HUES64 (cell line): ENCODE results near the gene MAPK13.
"Not testable (repeated sequence)": the region's sequence is repeated elsewhere in the genome, so short reads cannot be mapped to it uniquely, and the experiment has no call there.

Experiments used
- H3K27ac ChIP-seq: 2 replicates; pipeline ENCODE4 v1.7.0; 2013; ENCODE audit warnings: low read depth, low read length, inconsistent platforms
- H3K27me3 ChIP-seq: 2 replicates; pipeline ENCODE4 v1.6.1; 2013; ENCODE audit warnings: mild to moderate bottlenecking, low read length; ENCODE audit not compliant: insufficient read depth
- H3K36me3 ChIP-seq: 2 replicates; pipeline ENCODE4 v1.6.1; 2013; ENCODE audit warnings: mild to moderate bottlenecking, low read length; ENCODE audit not compliant: insufficient read depth
- H3K4me1 ChIP-seq: 2 replicates; pipeline ENCODE4 v1.6.1; 2013; ENCODE audit warnings: mild to moderate bottlenecking, low read length, moderate library complexity; ENCODE audit not compliant: insufficient read depth
- H3K4me3 ChIP-seq: 2 replicates; pipeline ENCODE4 v1.5.1; 2013; ENCODE audit warnings: mild to moderate bottlenecking, low read length, moderate library complexity
- H3K9ac ChIP-seq: 2 replicates; pipeline ENCODE4 v1.6.1; 2013; ENCODE audit warnings: mild to moderate bottlenecking, low read depth, low read length
- H3K9me3 ChIP-seq: 2 replicates; pipeline ENCODE4 v1.6.1; 2013; ENCODE audit warnings: low read depth, low read length; ENCODE audit not compliant: insufficient read depth
- WGBS: fragments of 150-250, 120-280 bp; methylation state at CpG from one replicate; pipeline ENCODE4 v1.1.7; 2013; ENCODE audit warnings: missing lambda C conversion rate; 5-methylcytosine and 5-hydroxymethylcytosine counted together

MAPK13 gene

DNA sequence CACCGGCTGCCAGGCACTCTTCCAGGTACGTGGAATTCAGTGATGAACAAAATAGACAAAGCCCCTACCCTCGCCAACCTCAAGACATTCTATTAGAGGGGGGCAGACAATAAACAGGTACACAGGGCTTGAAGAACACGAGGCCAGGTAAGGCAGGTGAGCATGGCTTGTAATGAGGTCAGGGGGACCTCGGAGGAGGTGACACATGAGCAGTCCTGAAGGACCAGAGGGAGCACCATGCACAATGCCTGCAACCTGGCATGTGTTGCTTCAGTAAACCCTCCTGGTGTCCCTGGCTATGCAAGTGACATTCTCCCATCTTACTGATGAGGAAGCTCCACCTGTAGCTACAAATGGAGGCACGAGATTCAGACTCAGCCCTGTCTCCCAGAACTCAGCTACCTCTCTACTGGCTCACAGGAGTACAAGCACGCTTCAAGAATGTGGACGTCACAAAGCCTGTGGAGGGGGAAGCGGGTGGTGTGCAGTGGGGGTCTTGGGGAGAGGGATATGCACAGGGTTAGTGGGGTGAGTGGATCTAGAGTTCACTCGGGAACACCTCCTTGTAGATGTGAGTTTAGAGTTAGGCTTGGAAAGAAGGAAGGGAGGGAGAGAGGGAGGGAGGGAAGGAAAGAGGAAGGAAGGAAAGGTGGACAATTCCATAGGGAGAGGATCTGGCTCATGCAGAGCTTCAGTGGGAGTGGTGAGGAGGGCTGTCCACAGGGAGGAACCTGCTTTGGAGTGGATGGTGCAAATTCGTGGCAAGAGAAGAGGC, 7.6 kb upstream of the MAPK13 start:
- peaks cover 7% of the 10 kb centered on the region; the same call in 1 of the 2 replicates for H3K4me1 ChIP-seq
- no peaks in the 10 kb centered on the region for H3K36me3 ChIP-seq
- H3K27ac ChIP-seq: no peak overlapping the region
- H3K27me3 ChIP-seq: no peaks in the 10 kb centered on the region
- 86% methylated on average over 11 of the region's 11 CpGs for WGBS
- H3K4me3 ChIP-seq: no peak overlapping the region
- H3K9me3 ChIP-seq: no peaks in the 10 kb centered on the region
- no peak overlapping the region for H3K9ac ChIP-seq

DNA sequence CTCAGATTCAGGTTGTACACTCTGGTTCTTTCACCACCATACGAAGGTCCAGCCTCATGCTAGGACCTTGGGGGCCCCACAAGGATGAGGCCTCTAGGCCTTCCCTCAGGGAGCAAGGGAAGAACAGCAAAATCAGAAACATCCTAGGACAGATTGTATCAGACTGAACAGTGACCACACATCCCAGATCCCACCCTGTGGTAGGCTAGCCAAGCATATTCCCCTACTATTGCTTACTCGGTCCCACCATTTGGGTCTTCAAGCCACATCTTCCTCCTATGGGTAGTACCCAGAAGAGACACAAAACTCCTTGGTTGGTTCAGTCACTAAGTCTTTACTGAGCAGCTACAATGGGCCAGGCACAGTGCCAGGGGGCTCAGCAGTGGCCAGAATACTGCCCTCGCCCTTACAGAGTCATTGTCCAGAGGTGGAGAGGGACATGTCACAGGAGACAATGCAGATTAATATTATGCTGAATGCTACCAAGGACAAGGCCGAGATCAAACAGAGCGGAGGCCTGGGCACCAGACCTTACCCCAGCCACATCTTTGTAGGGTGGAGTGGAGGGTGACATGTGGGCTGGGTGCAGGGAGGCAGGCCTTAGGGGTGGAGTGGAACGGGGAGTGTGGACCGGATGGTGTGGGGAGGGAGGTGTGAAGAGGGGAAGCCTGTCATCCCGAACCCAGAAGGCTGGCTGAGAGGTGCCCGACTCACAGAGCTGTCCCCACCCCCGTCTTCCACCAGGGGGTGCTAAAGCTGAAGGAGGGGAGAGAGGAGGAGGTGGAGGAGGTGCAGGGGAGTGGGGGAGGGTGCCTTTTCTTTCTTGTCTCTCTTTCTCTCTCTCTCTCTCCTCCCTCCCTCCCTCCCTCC, 6.8 kb upstream of the MAPK13 start:
- WGBS: 65% methylated on average over 8 of the region's 10 CpGs
- no peaks in the 10 kb centered on the region for H3K9me3 ChIP-seq
- no peak overlapping the region for H3K27ac ChIP-seq
- peaks cover 7% of the 10 kb centered on the region; the same call in 1 of the 2 replicates for H3K4me1 ChIP-seq
- H3K36me3 ChIP-seq: no peaks in the 10 kb centered on the region
- H3K27me3 ChIP-seq: no peaks in the 10 kb centered on the region
- no peak overlapping the region for H3K9ac ChIP-seq
- no peak overlapping the region for H3K4me3 ChIP-seq

DNA sequence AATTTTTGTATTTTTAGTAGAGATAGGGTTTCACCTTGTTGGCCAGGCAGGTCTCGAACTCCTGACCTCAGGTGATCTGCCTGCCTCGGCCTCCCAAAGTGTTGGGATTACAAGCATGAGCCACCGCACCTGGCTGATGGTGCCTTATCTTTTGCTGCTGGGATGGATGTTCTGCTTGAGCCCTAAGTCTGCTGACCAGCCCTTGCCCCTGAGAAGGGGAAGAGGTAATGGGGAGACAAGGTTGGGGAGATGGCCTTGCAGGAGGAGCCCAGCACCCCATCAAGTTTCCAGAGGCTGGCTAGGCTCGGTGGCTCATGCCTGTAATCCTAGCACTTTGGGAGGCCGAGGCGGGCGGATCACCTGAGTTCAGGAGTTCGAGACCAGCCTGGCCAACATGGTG, 6.0 kb upstream of the MAPK13 start:
- H3K9ac ChIP-seq, H3K27ac ChIP-seq, H3K36me3 ChIP-seq, H3K9me3 ChIP-seq, H3K27me3 ChIP-seq, H3K4me1 ChIP-seq, H3K4me3 ChIP-seq: not testable (repeated sequence)
- WGBS: 95% methylated on average over 8 of the region's 8 CpGs

DNA sequence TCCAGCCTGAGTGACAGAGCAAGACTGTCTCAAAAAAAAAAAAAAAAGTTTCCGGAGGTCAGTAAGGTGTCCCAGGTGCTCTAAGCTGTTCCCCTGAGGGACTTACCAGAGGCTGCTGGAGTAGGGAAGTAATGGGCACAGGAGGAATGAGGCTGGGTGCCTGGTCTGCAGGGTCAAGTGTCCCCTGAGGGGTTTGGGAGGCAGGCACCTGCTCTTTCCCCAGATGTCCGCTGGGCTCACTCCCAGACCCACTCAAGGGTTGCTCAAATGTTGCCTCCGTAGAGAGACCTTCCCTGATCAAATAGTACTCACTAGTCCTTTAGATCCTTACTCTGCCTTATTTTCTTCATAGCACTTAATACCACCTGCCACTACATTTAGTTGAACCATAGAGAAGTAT, 5.4 kb upstream of the MAPK13 start:
- WGBS: 88% methylated on average over 3 of the region's 3 CpGs
- H3K36me3 ChIP-seq: no peaks in the 10 kb centered on the region
- H3K27ac ChIP-seq: no peak overlapping the region
- peaks cover 8% of the 10 kb centered on the region; the same call in 1 of the 2 replicates for H3K27me3 ChIP-seq
- no peaks in the 10 kb centered on the region for H3K9me3 ChIP-seq
- no peak overlapping the region for H3K9ac ChIP-seq
- H3K4me3 ChIP-seq: no peak overlapping the region
- H3K4me1 ChIP-seq: peaks cover 7% of the 10 kb centered on the region; the same call in 1 of the 2 replicates

DNA sequence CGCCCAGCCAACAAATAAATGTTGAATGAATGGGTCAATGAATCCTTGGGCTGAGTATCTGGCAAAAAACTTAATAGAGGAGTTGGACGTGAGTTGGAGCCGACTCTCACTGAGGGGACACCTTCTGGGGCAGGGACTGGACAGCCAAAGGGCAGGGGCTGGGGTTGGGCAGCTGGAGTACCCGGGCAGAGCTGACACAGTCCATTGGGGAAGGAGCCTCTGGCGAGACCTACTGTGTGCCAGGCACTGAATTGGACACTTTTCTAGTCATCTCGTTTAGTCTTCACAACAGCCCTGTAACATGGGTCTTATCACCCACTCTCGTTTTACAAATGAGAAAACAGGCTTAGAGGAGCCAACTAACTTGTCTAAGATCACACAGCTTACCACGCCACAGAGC, 4.7 kb upstream of the MAPK13 start:
- peaks cover 5% of the 10 kb centered on the region; the same call in 1 of the 2 replicates for H3K4me1 ChIP-seq
- WGBS: 92% methylated on average over 8 of the region's 8 CpGs

DNA sequence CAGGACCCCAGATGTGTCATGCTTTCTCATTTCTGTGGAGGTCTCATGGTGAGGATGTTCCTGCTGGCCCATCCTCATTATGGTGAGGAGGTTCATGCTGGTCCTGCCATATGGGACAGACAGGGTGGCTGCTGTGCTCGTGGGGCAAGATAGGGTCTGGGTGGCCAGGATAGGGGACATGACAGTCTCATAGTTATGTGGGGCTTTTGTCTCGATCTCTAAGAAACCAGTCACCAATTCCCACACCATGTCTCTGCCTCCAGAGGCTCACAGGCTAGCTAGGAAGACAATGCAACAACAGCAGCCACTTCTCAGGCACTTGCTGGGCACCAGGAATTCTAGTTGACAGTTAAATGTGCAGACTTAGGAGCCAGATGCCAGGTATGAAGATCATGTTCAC, 4.2 kb upstream of the MAPK13 start:
- H3K36me3 ChIP-seq: no peaks in the 10 kb centered on the region
- H3K9ac ChIP-seq: no peak overlapping the region
- 93% methylated on average over 2 of the region's 2 CpGs for WGBS
- H3K4me1 ChIP-seq: peaks cover 4% of the 10 kb centered on the region; the same call in 1 of the 2 replicates
- H3K4me3 ChIP-seq: no peak overlapping the region
- H3K9me3 ChIP-seq: no peaks in the 10 kb centered on the region
- no peak overlapping the region for H3K27ac ChIP-seq
- H3K27me3 ChIP-seq: peaks cover 19% of the 10 kb centered on the region; the same call in 1 of the 2 replicates

More for the DNA sequence above, 4.7 kb upstream of the MAPK13 start:
- H3K36me3 ChIP-seq: no peaks in the 10 kb centered on the region
- no peak overlapping the region for H3K9ac ChIP-seq
- peaks cover 14% of the 10 kb centered on the region; the same call in 1 of the 2 replicates for H3K27me3 ChIP-seq
- no peak overlapping the region for H3K4me3 ChIP-seq
- H3K9me3 ChIP-seq: no peaks in the 10 kb centered on the region
- H3K27ac ChIP-seq: no peak overlapping the region

DNA sequence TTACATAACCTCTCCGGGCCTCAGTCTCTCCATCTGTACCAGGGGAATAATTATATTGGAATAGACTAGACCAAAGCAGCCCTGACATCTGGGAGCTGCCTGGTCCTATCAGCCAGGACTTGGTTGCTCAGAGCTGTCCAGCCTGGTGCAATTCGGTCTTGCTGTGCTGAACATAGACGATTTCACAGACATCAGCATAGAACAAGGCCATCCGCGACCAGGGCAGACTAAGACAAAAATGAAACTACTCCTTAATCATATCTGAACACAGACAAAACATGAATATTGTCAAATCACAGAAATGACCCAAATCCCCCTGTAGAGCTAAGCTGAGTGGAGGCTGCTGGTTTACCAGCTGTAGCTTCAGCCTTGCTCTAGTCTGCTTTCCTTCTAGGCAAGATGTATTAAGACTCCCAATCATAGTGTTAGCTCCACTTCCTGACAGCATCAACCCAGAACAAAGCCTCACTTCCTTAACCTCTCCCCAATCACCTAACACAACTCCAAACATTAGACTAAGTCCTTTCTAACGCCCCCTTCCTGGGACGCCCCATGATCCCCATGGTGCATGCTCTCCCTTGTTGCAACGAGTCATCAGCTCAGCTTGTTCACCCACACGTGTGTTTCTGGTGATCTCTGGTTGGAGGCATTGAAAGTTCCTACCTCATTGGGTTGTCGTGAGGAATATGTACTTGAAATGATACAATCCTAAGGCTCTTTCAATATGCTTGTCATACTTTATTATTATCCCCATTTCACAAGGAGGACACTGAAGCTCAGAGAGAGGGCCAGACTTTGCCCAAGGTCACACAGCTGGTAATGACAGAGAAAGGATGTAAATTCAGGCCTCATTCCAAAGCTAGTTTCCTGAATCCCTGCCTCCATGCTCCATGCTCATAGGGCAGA, 3.5 kb upstream of the MAPK13 start:
- H3K9ac ChIP-seq: no peak overlapping the region

DNA sequence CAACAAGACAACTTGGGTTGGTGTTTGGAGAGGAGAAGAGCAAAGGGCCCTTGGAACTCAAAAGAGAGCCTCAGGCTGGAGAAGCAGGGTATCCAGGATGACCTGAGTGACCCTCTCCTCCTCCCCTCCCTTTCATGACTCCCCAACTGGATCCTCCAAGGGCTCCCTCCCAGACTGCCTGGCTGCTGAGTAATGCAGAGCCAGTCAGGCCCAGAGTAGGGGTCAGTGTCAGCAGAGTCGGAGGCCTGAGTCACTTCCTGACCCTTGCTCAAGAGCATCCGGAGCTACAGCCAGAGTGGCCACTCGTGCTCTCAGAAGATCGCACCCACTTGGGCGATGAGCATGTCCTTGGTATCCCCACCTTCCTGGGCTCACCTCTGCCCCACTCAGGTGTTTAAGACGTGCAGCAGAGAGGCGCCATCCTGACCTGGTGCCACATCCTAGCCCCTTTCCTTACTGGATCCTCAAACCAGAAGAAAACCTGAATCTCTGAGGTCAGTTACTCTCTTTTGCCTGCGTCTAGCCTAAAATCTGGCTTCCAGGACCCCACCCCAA, 2.8 kb upstream of the MAPK13 start:
- Histone ChIP-seq H3K4me3 (no peak overlapping the region), H3K27ac (no peak overlapping the region), H3K9me3 (no peaks in the 10 kb centered on the region), H3K4me1 (peaks cover 17% of the 10 kb centered on the region), H3K9ac (no peak overlapping the region), H3K27me3 (peaks cover 24% of the 10 kb centered on the region; the same call in 1 of the 2 replicates), H3K36me3 (no peaks in the 10 kb centered on the region)
- 87% methylated on average over 8 of the region's 8 CpGs for WGBS

More for the DNA sequence above, 3.5 kb upstream of the MAPK13 start:
- WGBS: 82% methylated on average over 9 of the region's 10 CpGs
- Histone ChIP-seq H3K27me3 (peaks cover 24% of the 10 kb centered on the region; the same call in 1 of the 2 replicates), H3K4me3 (no peak overlapping the region), H3K9me3 (no peaks in the 10 kb centered on the region), H3K36me3 (no peaks in the 10 kb centered on the region), H3K4me1 (peaks cover 11% of the 10 kb centered on the region), H3K27ac (no peak overlapping the region)

DNA sequence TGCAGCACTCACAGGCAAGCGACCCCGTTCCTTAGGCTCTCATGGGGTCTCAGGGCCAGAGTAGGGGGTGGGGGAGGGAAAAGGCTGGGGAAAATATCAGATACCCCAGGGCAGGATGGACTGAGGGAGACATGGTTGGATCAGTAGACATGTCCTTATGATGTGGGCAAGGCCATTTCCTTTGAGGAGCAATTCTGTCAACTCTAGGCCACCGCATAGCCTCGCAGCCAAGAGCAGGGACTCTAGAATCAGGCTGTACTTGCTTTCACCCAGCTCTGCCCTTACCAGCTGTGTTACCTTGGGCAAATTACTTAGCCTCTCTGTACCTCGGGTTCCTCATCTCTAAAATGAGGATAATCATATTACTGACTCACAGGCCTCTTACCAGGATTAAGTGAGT, 2.2 kb upstream of the MAPK13 start:
- WGBS: 92% methylated on average over 5 of the region's 5 CpGs

DNA sequence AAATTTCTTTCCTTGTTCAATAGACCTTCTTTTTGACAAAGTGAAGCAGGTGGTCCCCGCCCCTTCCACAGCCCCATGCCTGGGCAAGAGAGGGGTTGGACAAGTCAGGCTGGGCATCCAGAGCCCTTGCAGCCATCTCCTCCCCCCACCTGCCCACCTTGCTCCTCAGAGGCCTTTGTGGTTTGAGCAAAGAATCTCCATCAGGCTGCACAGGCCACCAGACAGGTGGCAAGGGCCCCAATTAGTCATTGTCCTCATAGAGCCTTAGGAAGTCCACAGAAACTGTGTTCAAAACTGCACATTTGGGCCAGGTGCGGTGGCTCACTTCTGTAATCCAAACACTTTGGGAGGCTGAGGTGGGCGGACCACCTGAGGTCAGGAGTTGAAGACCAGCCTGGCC, 1.5 kb upstream of the MAPK13 start:
- H3K9me3 ChIP-seq: no peaks in the 10 kb centered on the region
- no peak overlapping the region for H3K9ac ChIP-seq
- peaks cover 17% of the 10 kb centered on the region for H3K4me1 ChIP-seq
- peaks cover 24% of the 10 kb centered on the region; the same call in 1 of the 2 replicates for H3K27me3 ChIP-seq
- 93% methylated on average over 3 of the region's 3 CpGs for WGBS
- H3K4me3 ChIP-seq: no peak overlapping the region
- no peaks in the 10 kb centered on the region for H3K36me3 ChIP-seq
- no peak overlapping the region for H3K27ac ChIP-seq

More for the DNA sequence above, 2.2 kb upstream of the MAPK13 start:
- H3K4me3 ChIP-seq: no peak overlapping the region
- no peak overlapping the region for H3K9ac ChIP-seq
- H3K4me1 ChIP-seq: peaks cover 17% of the 10 kb centered on the region
- peaks cover 24% of the 10 kb centered on the region; the same call in 1 of the 2 replicates for H3K27me3 ChIP-seq
- H3K36me3 ChIP-seq: no peaks in the 10 kb centered on the region
- H3K9me3 ChIP-seq: no peaks in the 10 kb centered on the region
- H3K27ac ChIP-seq: no peak overlapping the region
